ENCODE measurements around the gene STUM.

- no peak for TF ChIP-seq EZH2 (IDR thresholded peaks at IDR 0.05; ENCODE audit: low read length)
- TF ChIP-seq, protein P1, sequence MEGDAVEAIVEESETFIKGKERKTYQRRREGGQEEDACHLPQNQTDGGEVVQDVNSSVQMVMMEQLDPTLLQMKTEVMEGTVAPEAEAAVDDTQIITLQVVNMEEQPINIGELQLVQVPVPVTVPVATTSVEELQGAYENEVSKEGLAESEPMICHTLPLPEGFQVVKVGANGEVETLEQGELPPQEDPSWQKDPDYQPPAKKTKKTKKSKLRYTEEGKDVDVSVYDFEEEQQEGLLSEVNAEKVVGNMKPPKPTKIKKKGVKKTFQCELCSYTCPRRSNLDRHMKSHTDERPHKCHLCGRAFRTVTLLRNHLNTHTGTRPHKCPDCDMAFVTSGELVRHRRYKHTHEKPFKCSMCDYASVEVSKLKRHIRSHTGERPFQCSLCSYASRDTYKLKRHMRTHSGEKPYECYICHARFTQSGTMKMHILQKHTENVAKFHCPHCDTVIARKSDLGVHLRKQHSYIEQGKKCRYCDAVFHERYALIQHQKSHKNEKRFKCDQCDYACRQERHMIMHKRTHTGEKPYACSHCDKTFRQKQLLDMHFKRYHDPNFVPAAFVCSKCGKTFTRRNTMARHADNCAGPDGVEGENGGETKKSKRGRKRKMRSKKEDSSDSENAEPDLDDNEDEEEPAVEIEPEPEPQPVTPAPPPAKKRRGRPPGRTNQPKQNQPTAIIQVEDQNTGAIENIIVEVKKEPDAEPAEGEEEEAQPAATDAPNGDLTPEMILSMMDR (optimal IDR thresholded peaks at IDR 0.05 in 1 of 3, IDR thresholded peaks at IDR 0.05 in 1 of 3, conservative IDR thresholded peaks at IDR 0.05 in 1 of 3; ENCODE audit: extremely low read depth in 1 of 3, insufficient read depth in 2 of 3, low read length in 3 of 3), result no peak
Observed at GRCh38 chr1:226639631-226640061, 91.1 kb downstream of the STUM start.

Measured in keratinocyte (primary cell).